GM15510 (cell line): ENCODE data around the gene CORIN.

Experiments
- POLR2A ChIP-seq: IDR thresholded peaks from 3 replicates; pipeline ENCODE4 v1.6.1; 2011; ENCODE audit warnings: borderline replicate concordance; ENCODE audit not compliant: insufficient read length; ENCODE audit errors: extremely low read depth

The CORIN gene

GRCh38 chr4:47642191-47642830, 195.6 kb downstream of the CORIN start:
- TF ChIP-seq POLR2A, result no peak

GRCh38 chr4:47641755-47642154, 196.1 kb downstream of the CORIN start:
- no peak for TF ChIP-seq POLR2A

GRCh38 chr4:47640911-47641310, 197.0 kb downstream of the CORIN start:
- no peak for TF ChIP-seq POLR2A

- no peak for TF ChIP-seq POLR2A
Observed at GRCh38 chr4:47639531-47639930, 198.3 kb downstream of the CORIN start.

- TF ChIP-seq POLR2A, result no peak
Observed at GRCh38 chr4:47631161-47631560, 206.7 kb downstream of the CORIN start.

- TF ChIP-seq POLR2A, result no peak
Observed at GRCh38 chr4:47624031-47624441, 213.8 kb downstream of the CORIN start.

- no peak for TF ChIP-seq POLR2A
Observed at GRCh38 chr4:47621181-47621580, 216.7 kb downstream of the CORIN start.

GRCh38 chr4:47619691-47620090, 218.2 kb downstream of the CORIN start:
- no peak for TF ChIP-seq POLR2A

- TF ChIP-seq POLR2A, result no peak
Observed at GRCh38 chr4:47617607-47618006, 220.3 kb downstream of the CORIN start.

- no peak for TF ChIP-seq POLR2A
Observed at GRCh38 chr4:47615385-47615784, 222.5 kb downstream of the CORIN start.

- no peak for TF ChIP-seq POLR2A
Observed at GRCh38 chr4:47612116-47613023, 225.5 kb downstream of the CORIN start.

GRCh38 chr4:47606482-47606881, 231.4 kb downstream of the CORIN start:
- TF ChIP-seq POLR2A, result no peak

GRCh38 chr4:47598896-47599295, 239.0 kb downstream of the CORIN start:
- no peak for TF ChIP-seq POLR2A

- TF ChIP-seq POLR2A, result no peak
Observed at GRCh38 chr4:47598320-47598719, 239.5 kb downstream of the CORIN start.

- no peak for TF ChIP-seq POLR2A
Observed at GRCh38 chr4:47597696-47598095, 240.2 kb downstream of the CORIN start.

GRCh38 chr4:47590325-47590724, 247.5 kb downstream of the CORIN start:
- no peak for TF ChIP-seq POLR2A
